GM21381 (cell line): ENCODE results near the gene ARHGAP30.
"Not testable (repeated sequence)": the region's sequence is repeated elsewhere in the genome, so short reads cannot be mapped to it uniquely, and the experiment has no call there.

Source experiments
- ATAC-seq: cut with Tn5 transposase; IDR thresholded peaks from one replicate; pipeline ENCODE4 v1.9.1; 2021; ENCODE audit warnings: mild to moderate bottlenecking, moderate library complexity; ENCODE audit not compliant: unreplicated experiment

Gene ARHGAP30

DNA sequence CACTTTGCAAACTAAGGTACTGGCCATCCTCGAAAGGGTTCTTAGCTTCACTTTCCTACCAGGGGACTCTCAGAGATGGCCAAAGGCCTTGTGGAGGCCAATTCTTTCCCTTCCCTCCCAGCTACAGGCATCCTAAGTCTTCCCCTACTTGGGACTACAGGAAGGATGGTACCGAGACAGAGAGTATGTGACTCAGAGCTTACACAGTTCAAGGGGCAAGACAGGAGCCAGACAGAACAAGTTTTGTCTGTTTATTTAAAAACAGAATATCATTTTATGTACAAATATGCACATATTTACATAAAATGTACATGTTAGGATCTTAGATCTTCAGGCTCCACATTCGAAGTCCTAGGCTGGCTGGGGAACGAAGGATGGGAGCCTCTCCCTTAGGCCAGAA lies 1.1 kb upstream of the ARHGAP30 start:
- ATAC-seq: no peak

DNA sequence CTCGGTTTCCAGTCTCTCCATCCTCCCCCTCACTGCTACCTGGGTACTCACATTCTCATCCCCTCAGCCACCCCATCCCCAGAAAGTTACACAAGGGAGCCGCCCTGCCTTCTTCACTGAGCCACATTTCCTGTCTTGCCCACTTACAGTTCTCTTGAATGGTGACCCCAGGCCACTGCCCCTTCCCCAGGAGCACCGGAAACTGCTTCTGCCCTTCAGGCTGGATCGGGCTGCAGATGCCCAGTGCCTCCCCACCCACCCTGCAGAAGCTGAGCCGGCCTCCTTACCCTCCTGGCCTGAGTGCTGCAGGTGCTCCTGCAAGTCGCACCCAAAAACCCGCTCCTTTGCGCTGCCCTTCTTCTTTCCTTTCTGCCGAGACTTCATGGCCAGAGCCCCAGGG lies 450 bp downstream of the ARHGAP30 start:
- ATAC-seq: peak; percentile 5

DNA sequence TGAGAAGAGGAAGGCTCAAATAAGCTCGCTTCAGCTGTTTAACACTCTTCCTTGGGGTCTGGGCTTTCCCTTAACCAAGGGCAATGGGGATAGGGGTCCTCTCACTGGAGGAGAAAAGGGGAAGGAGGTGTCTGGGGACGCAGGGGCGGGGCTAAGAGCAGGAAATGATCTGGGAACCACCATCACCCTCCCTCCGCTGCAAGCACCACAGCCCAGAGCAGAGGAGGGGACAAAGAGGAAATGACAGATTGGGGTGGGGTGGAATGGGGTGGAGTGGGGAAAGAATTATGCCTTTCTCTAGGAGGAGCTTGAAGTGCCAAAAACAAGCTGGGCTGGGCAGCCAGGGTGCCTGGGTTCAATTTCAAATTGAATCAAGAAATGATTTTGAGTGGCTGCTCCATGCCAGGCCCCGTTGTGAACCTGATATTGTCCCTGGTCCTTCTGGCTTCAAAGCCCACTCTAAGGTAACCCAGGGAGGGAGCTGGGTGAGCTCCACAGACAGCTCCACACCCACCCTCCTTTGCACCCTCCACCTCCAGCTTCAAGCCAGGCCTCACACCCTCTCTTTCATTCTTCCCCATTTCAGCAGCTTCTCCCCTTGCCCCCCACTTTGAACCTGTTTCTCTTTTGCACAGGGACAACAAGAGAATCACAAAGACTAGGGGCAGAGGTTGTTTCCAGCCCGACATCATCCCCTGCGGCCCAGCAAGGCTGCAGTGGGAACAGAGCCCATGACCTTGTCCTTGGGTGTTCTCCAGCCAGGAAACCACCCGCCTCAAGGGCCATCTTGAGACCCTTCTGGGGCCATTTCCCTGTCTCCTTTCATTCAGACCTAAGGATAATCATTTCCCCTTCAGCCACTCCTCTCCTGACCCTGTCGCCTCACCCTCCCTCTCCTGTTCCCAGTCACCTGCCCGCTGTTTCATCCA lies 1.1 kb downstream of the ARHGAP30 start:
- ATAC-seq: peak; percentile 49

DNA sequence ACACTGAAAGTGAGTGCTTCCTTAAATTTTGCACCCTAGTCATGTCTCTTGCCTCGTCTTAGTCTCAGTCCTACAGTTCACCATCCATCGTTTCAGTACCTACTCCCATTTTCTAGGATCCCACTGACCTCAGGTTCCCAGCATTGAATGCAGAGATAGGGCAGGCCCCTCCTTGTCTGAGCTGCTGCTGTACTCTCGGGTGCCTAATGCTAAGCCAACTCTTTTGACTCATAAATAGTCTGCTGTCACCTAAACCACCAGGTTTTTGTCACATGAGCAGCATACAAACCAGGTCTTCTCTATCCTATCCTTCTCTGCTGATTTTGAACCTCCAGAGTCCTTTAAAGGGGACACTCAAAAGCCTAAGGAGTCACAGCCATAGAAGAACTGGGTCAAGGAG lies 3.0 kb downstream of the ARHGAP30 start:
- ATAC-seq: no peak

DNA sequence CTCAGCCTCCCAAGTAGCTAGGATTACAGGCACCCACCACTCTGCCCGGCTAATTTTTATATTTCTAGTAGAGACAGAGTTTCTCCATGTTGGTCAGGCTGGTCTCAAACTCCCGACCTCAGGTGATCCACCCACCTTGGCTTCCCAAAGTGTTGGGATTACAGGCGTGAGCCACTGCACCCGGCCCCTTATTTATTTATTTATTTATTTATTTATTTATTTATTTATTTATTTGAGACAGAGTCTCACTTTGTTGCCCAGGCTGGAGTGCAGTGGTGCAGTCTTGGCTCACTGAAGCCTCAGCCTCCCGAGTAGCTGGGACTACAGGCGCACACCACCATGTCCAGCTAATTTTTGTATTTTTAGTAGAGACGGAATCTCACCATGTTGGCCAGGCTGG lies 4.0 kb downstream of the ARHGAP30 start:
- ATAC-seq: not testable (repeated sequence)

DNA sequence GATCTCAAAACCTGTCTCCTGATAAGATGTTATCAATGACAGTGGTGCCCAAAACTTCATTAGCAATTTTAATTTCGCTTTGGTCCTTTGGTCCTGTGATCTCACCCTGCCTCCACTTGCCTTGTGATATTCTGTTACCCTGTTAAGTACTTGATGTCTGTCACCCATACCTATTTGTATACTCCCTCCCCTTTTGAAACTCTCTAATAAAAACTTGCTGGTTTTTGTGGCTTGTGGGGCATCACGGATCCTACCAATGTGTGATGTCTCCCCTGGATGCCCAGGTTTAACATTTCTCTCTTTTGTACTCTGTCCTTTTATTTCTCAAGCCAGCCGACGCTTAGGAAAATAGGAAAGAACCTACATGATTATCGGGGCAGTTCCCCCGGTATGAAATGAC lies 5.8 kb downstream of the ARHGAP30 start:
- ATAC-seq: not testable (repeated sequence)

DNA sequence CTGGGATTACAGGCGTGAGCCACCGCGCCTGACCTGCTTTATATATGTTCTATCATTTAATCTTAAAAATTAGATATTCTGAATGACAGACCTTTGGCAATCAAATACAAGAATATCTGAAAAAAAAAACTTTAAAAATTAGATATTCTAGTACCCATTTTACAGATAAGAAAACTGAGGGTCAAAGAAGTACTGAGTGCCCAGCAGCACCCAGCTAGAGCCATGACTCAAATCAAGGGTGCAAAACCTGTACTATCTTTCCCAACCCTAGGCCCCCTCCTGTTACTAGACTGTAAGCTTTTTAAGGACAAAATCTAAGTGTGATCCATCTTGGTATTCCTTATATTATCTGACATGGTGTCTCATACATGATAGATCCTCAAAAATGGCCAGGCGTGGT lies 8.3 kb downstream of the ARHGAP30 start:
- ATAC-seq: no peak

DNA sequence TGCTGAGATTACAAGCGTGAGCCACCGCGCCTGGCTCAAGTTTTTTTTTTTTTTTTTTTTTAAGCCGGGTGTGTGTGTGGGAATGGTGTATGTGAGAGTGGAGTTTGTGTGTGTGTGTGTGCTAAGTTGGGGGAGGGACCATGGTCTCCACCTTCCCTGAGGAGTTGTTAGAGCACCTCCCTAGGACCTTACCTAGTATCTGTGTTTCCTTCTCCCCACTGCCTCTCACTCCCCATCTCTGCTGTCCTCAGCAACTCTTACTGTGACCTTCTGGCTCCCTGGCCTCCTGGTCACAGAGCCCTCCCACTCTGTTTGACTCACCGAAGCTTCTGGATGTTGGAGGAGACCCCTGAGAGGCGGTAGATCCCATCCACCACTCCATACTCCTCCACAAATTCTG lies 10.4 kb downstream of the ARHGAP30 start:
- no peak for ATAC-seq

DNA sequence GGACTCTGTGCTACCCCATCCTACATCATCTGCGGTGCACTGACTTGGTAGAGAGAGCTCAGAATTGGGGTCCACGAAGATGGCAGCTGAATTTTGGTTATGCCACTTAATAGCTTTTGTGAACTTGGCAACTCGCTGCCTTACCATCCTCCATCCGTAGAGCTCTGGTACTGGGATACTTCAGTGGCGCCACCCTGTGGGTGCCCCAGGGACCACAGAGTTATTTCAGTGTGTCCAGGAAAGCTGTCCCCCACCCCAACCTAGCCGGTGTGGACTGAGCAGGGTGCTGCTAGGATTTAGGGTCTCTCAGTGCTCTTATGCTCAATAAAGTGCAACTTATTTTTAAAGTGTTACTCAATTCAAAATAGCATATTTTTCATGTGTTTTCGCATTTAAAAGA lies 14.9 kb downstream of the ARHGAP30 start:
- no peak for ATAC-seq

DNA sequence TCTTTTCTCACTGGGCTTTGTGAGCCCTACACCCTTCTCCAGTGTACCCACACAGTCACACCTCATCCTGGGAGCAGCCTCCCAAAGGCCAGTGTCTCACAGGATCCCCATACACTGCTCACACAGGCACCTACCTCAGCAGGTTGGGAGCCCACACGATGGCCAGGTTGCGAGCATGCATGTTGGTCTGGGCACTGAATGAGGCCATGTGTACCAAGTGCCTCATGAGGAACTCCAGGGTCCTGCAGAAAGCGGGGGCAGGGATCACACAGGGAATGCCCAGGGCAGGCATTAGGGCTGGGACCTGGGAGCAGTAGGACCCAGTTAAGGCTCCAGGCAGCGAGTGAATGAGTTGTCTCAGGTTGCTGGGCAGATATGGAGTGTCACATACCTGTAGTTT lies 15.5 kb downstream of the ARHGAP30 start:
- ATAC-seq: no peak

DNA sequence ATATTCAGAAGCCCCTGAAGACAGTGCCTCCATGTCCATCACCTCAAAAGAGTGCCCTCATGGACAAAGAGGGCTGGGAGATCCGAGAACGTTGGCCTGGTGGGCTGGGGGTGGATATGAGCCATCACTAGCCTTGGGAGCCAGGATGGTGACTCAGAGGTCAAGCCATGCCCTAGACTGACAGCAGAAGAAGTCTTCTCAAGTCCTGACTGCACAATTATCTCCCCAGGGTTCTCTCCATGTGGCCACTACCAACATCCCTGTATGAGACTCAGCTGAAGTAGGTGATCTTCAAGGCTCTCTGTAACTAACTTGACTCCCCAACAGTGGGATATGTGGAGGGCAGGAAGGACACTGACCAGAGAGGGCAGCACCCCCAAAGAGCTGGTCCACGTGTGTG lies 16.8 kb downstream of the ARHGAP30 start:
- ATAC-seq: no peak

DNA sequence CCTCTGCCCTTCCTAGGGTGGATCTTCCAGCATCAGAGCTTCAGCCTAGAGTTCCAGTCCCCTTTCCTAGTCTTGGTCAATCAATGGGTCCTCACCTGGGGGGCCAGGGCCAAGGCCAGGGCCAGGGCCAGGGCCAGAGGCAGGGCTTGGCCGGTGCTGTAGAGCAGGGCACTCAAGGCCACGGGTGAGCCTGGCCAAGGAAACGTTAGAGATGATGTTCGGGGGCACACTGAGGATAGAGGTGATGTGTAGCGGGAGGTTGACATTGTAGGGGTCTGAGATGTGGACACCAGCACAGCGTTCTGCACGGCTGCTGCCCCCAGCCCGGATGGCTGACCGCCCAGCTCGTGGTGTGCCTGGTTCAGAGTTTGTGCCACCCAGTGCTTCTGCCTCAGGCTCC lies 18.5 kb downstream of the ARHGAP30 start:
- ATAC-seq: no peak

DNA sequence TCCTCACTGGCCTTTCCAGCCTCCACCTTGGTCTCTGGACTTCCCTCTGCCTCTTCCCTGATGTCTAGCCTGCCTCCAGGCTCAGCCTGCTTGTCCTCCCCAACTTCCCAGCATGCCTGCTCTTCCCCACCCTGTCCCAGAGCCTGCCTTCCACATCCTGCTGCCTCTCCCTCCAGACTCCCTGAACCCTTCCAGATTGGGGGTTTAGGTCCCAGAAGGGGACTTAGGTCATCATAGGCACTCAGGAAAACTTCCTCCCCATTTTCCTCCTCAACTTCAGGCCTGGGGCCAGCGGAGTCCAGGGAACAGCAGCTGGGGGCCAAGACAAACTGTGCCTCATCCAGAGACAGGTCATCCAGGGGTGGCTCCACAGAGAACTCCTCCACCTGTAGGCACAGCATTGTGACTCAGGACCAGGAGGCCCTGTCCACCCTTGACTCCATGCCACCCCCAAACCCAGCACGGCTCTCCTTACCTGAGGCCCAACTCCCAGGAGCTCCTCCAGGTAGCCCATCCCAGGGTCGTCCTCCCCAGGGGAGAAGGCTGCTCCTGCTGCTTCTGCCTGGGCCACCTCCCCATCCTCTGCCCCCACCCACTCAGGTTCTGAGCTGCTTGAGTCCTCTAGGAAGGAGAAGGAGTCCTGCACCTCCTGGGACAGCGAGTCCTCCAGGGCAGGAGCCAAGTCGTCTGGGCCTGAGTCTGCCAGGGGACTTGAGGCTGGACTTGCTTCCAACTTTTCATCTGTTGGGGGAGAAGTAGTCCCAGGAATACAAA lies 20.6 kb downstream of the ARHGAP30 start:
- no peak for ATAC-seq

DNA sequence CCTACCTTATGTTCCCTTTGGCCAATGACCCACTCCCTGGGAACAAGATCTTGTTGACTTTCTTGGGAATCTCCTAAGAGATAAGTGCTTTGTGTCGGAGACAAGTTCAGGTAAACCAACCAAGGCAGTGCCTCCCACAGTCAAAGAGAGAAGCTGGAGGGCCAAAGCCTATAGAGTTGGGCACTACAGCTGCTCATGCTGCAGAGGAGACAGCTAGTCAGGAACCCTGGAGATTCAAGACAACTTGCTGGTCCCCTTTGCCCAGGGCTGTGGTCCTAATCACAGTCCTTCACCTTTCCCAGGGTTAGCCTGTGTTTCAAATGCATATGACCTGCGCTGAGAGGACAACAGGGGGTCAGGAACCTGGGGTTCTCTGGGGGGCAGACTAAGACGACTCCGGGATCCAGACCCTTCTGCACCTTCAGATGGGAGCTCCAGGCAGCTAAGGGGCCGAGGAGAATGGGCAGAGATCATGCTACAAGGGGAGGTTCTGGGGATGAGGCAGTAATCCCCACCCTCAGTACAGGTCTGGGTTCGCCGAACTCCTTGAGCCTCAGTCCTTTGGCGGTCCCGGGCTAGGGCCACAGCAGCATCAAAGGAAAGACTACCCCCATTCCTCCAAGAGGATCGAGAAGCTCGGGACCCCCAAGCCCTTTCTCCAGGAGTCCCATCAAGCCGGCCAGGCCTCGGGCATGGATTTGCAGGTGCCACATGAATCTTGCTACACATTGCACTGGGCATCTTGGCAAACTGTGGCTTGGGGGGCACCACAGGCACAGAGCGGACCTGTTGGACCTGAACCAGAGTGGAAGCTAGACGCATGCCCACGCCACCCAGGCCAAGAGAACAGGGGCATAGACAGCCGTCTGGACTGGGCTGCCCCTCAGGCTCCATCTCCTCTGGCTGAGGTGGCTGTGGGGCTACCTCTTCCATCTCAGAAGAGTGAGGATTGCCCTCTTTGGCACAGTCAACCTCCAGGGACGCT lies 22.0 kb downstream of the ARHGAP30 start:
- ATAC-seq: no peak

DNA sequence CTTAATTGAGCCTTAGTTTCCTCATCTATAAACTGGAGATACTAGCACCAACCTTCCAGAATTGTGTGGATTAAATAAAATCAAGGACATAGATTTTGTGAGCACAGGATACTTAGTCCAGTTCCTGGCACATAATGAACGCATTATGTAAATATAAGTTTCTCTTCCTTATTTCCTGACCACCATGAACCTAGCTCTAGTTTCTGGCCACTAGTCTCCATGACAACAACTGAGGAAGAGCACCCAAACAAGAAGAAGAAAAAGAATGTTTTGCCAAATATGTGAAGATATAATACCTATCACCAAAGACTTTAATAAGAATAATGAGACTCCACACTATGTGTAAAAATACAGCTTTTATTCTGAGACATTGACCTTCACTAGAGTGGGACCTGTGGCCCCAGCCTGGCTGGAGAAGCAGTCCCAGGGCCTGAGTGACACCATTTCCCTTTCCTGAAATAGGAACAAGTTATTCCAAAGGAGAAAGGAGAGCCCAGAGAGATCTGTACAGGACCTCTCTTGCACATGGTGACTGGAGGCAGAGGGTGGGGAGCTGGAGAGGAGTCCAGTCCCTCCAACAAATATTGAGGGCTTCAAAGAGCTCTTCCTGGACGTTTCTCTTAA lies 23.0 kb downstream of the ARHGAP30 start:
- ATAC-seq: peak; percentile 42

DNA sequence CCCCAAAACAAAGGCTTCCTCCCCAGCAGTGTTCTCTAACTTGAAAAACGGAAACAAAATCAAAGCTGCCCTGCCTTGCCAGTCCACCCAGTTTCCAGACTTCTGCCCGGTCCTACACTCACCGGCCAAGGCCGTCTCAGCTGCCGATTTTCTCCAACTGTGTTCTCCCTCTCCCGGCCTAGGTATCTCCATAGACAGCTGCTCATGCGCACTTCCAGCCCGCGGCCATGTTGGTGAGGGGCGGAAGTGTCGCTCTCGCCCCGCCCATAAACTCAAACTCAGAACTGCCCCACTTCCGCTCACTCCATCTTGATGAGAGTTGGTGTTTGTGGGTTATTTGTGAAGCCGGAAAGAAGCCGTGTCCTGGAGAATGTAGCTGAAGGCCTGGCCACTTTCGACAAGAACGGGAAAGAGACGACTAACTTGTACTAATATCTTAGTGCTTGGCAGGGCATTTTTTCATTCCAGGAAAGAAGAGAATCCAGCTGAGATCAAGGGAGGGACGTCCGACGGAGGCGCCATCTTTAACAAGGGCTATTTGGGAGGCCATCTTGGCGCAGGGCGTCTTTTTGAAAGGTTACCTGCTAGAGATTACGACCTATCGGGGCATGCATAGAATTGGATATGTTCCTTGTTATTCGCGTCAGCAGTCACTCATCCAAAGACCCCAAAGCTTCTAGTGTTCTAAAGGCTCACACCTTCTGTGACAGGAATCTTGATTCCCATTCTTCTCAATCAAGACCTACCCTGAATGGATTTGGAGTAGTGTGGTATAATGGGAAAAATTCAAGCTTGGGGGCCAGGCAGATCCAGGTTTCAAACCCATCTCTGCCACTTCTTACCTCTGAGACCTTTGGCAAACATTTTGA lies 23.7 kb downstream of the ARHGAP30 start, which contains the start of gene USF1:
Gene USF1, minus strand, starts transcription at position 242 of the 869 bp plus-strand sequence. CDS start 2,702 bp downstream, outside the sequence.
- ATAC-seq: peak; percentile 59

DNA sequence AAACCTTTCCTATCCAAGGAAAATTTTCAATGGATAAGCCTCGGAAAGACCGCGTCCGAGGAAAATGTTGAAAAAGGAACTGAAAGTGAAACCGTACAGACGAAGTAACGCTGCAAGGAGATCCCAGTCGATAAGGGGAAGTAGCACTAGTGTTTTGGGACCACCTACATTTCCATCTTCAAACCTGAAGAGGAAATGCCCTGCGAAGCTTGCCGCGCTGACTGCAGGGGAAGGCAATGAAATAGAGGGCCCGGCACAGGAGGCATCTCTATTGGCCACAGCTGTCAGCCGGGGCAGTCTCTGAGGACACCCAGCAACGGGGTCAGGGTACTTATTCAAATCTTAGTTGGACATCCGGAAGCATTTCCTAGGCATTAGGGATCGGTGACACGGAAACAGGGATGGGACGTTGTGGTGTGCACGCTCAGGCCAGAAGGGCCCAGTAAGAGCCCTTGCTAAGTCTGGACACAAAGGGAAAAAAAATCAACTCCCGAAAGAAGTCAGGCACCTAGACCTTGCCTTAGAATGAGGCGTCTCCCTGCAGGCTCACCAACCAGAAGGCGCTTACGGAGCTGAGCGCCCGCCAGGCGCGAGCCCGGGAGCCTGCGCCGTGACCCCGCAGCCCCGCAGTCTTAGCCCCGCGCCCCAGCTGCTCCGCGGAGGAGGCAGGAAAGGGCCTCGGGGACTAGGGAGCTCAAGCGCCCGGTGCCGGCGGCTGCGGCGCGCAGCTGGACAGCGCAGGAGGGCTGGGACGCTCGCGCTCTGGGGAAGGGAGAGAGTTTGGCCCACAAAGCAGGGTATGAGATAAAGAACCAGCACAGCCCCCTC lies 24.6 kb downstream of the ARHGAP30 start:
- peak; percentile 38 for ATAC-seq

DNA sequence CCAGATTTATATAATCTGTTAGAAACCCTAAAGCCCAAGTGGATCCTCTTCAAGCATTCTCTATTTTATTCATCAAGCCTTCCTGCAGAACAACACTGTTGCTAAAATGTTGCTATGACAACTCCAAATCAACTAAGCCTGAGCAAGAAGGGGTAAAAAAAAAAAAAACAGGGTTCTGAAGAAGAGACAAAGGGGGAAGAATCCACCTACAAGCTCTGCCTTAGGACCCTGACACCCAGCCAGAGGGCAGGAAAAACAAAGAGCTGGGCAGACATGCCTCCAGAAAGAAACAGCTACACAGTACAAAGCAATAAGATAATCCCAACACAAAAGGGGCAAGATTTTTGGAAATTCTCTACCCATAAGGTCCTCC lies 25.2 kb downstream of the ARHGAP30 start:
- ATAC-seq: no peak
